Measurements from ENCODE around the gene UNC93B1.

- TF ChIP-seq POLR2A (IDR thresholded peaks at IDR 0.05; ENCODE audit: low read length) (no peak), GATA1 (IDR thresholded peaks at IDR 0.05; ENCODE audit: low read depth, low read length) (no peak)
These were observed 34.4 kb upstream of the UNC93B1 start for GRCh38 chr11:68038226-68038717.

All from erythroblast (primary cell).